HEK293T (cell line): ENCODE measurements around the gene PLAAT1.

Experiments
- CTCF ChIA-PET: fragments of 350-600 bp; formaldehyde crosslinking; extraction: SDS; loops from one replicate; lab custom pipeline; 2021; ENCODE audit warnings: antibody characterized with exemption, inconsistent platforms; lab: Yijun Ruan, JAX
- POLR2A ChIA-PET: fragments of 350-600 bp; formaldehyde crosslinking; extraction: SDS; loops from one replicate; lab custom pipeline; 2020; ENCODE audit warnings: antibody characterized with exemption, inconsistent platforms; lab: Yijun Ruan, JAX
- DNase-seq: peaks from one replicate; pipeline ENCODE4 v3.0.0; 2012; ENCODE audit warnings: mixed read lengths; ENCODE audit errors: extremely low spot score
- ARNT ChIP-seq: fragments of 450-650 bp; IDR thresholded peaks from 2 replicates; pipeline ENCODE4 v1.6.1; 2017; ENCODE audit warnings: mild to moderate bottlenecking
- BHLHE40 ChIP-seq: fragments of 450-650 bp; IDR thresholded peaks from 2 replicates; pipeline ENCODE4 v1.6.1; 2016; ENCODE audit warnings: mild to moderate bottlenecking, moderate library complexity, borderline replicate concordance
- CTBP1 ChIP-seq: fragments of 450-650 bp; IDR thresholded peaks from 2 replicates; pipeline ENCODE4 v1.6.1; 2016; ENCODE audit warnings: borderline replicate concordance
- ELF4 ChIP-seq: fragments of 450-650 bp; IDR thresholded peaks from 2 replicates; pipeline ENCODE4 v1.6.1; 2017; ENCODE audit warnings: antibody characterized with exemption
- FOXA1 ChIP-seq: fragments of 450-650 bp; IDR thresholded peaks from 2 replicates; pipeline ENCODE4 v1.6.1; 2016; ENCODE audit warnings: mild to moderate bottlenecking
- FOXK2 ChIP-seq: fragments of 450-650 bp; IDR thresholded peaks from 2 replicates; pipeline ENCODE4 v1.6.1; 2016; ENCODE audit warnings: mild to moderate bottlenecking
- FOXM1 ChIP-seq: fragments of 450-650 bp; IDR thresholded peaks from 2 replicates; pipeline ENCODE4 v1.6.1; 2017; ENCODE audit warnings: mild to moderate bottlenecking, borderline replicate concordance
- HDGF ChIP-seq: fragments of 450-650 bp; IDR thresholded peaks from 2 replicates; pipeline ENCODE4 v1.6.1; 2017; ENCODE audit warnings: antibody characterized with exemption, borderline replicate concordance
- L3MBTL2 ChIP-seq: fragments of 450-650 bp; conservative IDR thresholded peaks from 2 replicates; pipeline ENCODE4 v1.6.1; 2016; ENCODE audit warnings: mild to moderate bottlenecking
- LEF1 ChIP-seq: fragments of 450-650 bp; IDR thresholded peaks from 2 replicates; pipeline ENCODE4 v1.6.1; 2017; ENCODE audit warnings: mild to moderate bottlenecking, borderline replicate concordance
- NFRKB ChIP-seq: fragments of 450-650 bp; IDR thresholded peaks from 2 replicates; pipeline ENCODE4 v1.6.1; 2016; ENCODE audit warnings: mild to moderate bottlenecking, moderate library complexity
- SP1 ChIP-seq: fragments of 450-650 bp; IDR thresholded peaks from 2 replicates; pipeline ENCODE4 v1.6.1; 2017
- SUZ12 ChIP-seq: fragments of 450-650 bp; IDR thresholded peaks from 2 replicates; pipeline ENCODE4 v1.6.1; 2016; ENCODE audit warnings: mild to moderate bottlenecking
- TARDBP ChIP-seq: fragments of 450-650 bp; IDR thresholded peaks from 2 replicates; pipeline ENCODE4 v1.6.1; 2016
- ZNF384 ChIP-seq: fragments of 450-650 bp; IDR thresholded peaks from 2 replicates; pipeline ENCODE4 v1.6.1; 2016
- TF ChIP-seq, protein P1 (sequence below): fragments of 450-650 bp; IDR thresholded peaks from 2 replicates; pipeline ENCODE4 v1.6.1; 2016

PLAAT1 gene

GRCh38 chr3:193229851-193230420, 11.1 kb upstream of the PLAAT1 start:
- POLR2A ChIA-PET, result no interaction called here
- CTCF ChIA-PET, result no interaction called here

DNA sequence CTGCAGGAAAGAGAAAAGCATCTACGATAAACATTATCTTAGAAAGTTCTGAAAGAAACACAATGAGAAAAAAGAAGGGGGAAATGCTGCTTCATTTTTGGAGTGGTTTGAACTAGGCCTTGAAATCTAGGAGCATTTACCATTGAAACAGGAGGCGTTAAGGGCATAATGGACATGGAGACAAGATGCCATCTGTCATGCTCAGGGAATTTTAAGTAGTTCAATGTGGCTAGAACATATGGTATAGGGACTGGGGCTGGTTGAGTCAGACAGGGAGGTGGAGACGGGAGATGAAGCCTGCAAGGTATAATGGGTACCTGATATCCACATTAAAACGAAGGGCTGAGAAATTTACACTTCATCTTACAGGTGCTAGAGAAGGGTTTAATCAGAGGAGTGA, 10.4 kb upstream of the PLAAT1 start:
- TF ChIP-seq SP1, result no peak
- TF ChIP-seq FOXM1, result no peak
- TF ChIP-seq FOXA1, result no peak
- TF ChIP-seq L3MBTL2, result no peak
- TF ChIP-seq BHLHE40, result no peak
- no peak for TF ChIP-seq LEF1
- no peak for TF ChIP-seq TARDBP
- TF ChIP-seq CTBP1, result no peak
- no peak for TF ChIP-seq HDGF
- no peak for TF ChIP-seq SUZ12
- TF ChIP-seq, protein P1, sequence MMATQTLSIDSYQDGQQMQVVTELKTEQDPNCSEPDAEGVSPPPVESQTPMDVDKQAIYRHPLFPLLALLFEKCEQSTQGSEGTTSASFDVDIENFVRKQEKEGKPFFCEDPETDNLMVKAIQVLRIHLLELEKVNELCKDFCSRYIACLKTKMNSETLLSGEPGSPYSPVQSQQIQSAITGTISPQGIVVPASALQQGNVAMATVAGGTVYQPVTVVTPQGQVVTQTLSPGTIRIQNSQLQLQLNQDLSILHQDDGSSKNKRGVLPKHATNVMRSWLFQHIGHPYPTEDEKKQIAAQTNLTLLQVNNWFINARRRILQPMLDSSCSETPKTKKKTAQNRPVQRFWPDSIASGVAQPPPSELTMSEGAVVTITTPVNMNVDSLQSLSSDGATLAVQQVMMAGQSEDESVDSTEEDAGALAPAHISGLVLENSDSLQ, result no peak
- no peak for TF ChIP-seq ZNF384
- TF ChIP-seq ELF4, result no peak
- TF ChIP-seq FOXK2, result no peak
- TF ChIP-seq ARNT, result no peak
- no peak for TF ChIP-seq NFRKB
- no peak for DNase-seq
- CTCF ChIA-PET, result no interaction called here
- POLR2A ChIA-PET, result no interaction called here

More at GRCh38 chr3:193229851-193230420, 11.1 kb upstream of the PLAAT1 start:
- no peak for DNase-seq
- TF ChIP-seq L3MBTL2, result no peak
- no peak for TF ChIP-seq NFRKB
- TF ChIP-seq LEF1, result no peak
- TF ChIP-seq BHLHE40, result no peak
- TF ChIP-seq ELF4, result no peak
- no peak for TF ChIP-seq FOXK2
- TF ChIP-seq CTBP1, result no peak
- no peak for TF ChIP-seq FOXM1
- no peak for TF ChIP-seq TARDBP

GRCh38 chr3:193231201-193231600, 9.8 kb upstream of the PLAAT1 start:
- ChIA-PET POLR2A (no interaction called here), CTCF (no interaction called here)
- TF ChIP-seq SP1, result no peak
- TF ChIP-seq FOXA1, result no peak
- TF ChIP-seq CTBP1, result no peak
- no peak for TF ChIP-seq LEF1
- no peak for TF ChIP-seq L3MBTL2
- no peak for DNase-seq

GRCh38 chr3:193236599-193236998, 4.4 kb upstream of the PLAAT1 start:
- ChIA-PET CTCF (no interaction called here), POLR2A (no interaction called here)
- DNase-seq, result no peak
- TF ChIP-seq ELF4 (no peak), SP1 (no peak), L3MBTL2 (no peak), TARDBP (no peak), ARNT (no peak), FOXK2 (no peak), ZNF384 (no peak), SUZ12 (no peak), LEF1 (no peak), BHLHE40 (no peak), FOXM1 (no peak), CTBP1 (no peak), FOXA1 (no peak), NFRKB (no peak), HDGF (no peak)
- TF ChIP-seq, protein P1, result no peak

GRCh38 chr3:193237030-193237429, 4.0 kb upstream of the PLAAT1 start:
- POLR2A ChIA-PET, result no interaction called here
- CTCF ChIA-PET, result no interaction called here
- TF ChIP-seq BHLHE40, result no peak
- TF ChIP-seq TARDBP, result no peak
- no peak for TF ChIP-seq FOXM1
- no peak for TF ChIP-seq ELF4
- TF ChIP-seq L3MBTL2, result no peak
- TF ChIP-seq ZNF384, result no peak
- no peak for TF ChIP-seq HDGF
- no peak for TF ChIP-seq CTBP1
- no peak for TF ChIP-seq SUZ12
- no peak for TF ChIP-seq SP1
- no peak for TF ChIP-seq FOXA1
- TF ChIP-seq, protein P1, result no peak
- no peak for TF ChIP-seq FOXK2
- no peak for TF ChIP-seq NFRKB
- TF ChIP-seq ARNT, result no peak
- DNase-seq, result no peak

GRCh38 chr3:193240436-193240849, 579 bp upstream of the PLAAT1 start:
- CTCF ChIA-PET, result no interaction called here
- POLR2A ChIA-PET, result no interaction called here
- TF ChIP-seq ZNF384, result no peak
- no peak for TF ChIP-seq FOXA1
- TF ChIP-seq BHLHE40, result no peak
- no peak for TF ChIP-seq LEF1
- TF ChIP-seq FOXM1, result no peak
- TF ChIP-seq L3MBTL2, result no peak
- no peak for TF ChIP-seq NFRKB
- no peak for TF ChIP-seq SP1
- TF ChIP-seq CTBP1, result no peak
- TF ChIP-seq ELF4, result no peak
- TF ChIP-seq, protein P1, result no peak
- no peak for TF ChIP-seq TARDBP
- TF ChIP-seq HDGF, result no peak
- TF ChIP-seq FOXK2, result no peak
- TF ChIP-seq ARNT, result no peak
- TF ChIP-seq SUZ12, result no peak
- DNase-seq, result peak; percentile 8
